GM12878 (cell line): ENCODE results near the gene COPRS.

Source experiments
- EGR1 ChIP-seq, 2 experiments: IDR thresholded peaks; 1 replicate in 1 of 2; 2 replicates in 1 of 2; pipeline ENCODE4 v1.6.1; 2011 to 2012; ENCODE audit warnings: low read depth in 2 of 2, low read length in 2 of 2, borderline replicate concordance in 1 of 2, mild to moderate bottlenecking in 1 of 2, moderate library complexity in 1 of 2
- POLR2A ChIP-seq: IDR thresholded peaks from 2 replicates; pipeline ENCODE4 v1.6.1; 2011; ENCODE audit warnings: low read depth, mild to moderate bottlenecking, low read length
- SMC3 ChIP-seq: IDR thresholded peaks from 2 replicates; pipeline ENCODE4 v1.6.1; 2011; ENCODE audit warnings: low read length, improper control_type of control experiment, borderline replicate concordance
- TF ChIP-seq, protein P1 (sequence below): IDR thresholded peaks from 2 replicates; pipeline ENCODE4 v1.6.1; 2012; ENCODE audit warnings: low read depth, low read length, improper control_type of control experiment
- TF ChIP-seq, protein P2 (sequence below), 3 experiments: IDR thresholded peaks in 2 of 3; conservative IDR thresholded peaks in 1 of 3; 2 replicates each; pipeline ENCODE4 v1.5.1; 2011; ENCODE audit warnings: low read depth in 3 of 3, low read length in 3 of 3, mild to moderate bottlenecking in 3 of 3, control low read depth in 2 of 3, moderate library complexity in 2 of 3, inconsistent platforms in 1 of 3, mixed read lengths in 1 of 3; ENCODE audit not compliant: control insufficient read depth in 2 of 3, insufficient read depth in 1 of 3; ENCODE audit errors: extremely low read depth in 1 of 3

DNA sequence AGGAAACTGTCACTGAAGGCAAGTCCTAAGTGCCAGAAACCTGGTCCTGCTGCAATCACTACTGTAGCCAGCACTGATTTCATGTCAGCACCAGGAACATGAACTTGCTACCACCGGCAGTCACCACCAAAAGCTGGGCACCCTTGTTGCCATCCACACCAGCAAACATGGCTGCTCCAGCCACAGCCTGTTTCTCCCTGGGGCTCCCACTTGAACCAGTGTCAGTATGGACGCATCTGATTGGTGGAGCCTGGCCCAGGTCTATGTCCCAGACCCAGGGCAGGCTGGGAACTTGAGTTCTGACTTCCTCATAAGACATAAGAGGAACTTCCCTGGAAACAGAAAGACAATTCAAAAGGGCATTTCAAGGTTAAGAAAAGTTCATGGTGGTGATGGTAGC lies 56.5 kb downstream of the COPRS start:
- TF ChIP-seq EGR1 (IDR thresholded peaks at IDR 0.05; ENCODE audit: borderline replicate concordance in 1 of 2, low read depth in 2 of 2, low read length in 2 of 2) = no peak
- TF ChIP-seq, protein P1, sequence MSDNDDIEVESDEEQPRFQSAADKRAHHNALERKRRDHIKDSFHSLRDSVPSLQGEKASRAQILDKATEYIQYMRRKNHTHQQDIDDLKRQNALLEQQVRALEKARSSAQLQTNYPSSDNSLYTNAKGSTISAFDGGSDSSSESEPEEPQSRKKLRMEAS = no peak
- TF ChIP-seq, protein P2, sequence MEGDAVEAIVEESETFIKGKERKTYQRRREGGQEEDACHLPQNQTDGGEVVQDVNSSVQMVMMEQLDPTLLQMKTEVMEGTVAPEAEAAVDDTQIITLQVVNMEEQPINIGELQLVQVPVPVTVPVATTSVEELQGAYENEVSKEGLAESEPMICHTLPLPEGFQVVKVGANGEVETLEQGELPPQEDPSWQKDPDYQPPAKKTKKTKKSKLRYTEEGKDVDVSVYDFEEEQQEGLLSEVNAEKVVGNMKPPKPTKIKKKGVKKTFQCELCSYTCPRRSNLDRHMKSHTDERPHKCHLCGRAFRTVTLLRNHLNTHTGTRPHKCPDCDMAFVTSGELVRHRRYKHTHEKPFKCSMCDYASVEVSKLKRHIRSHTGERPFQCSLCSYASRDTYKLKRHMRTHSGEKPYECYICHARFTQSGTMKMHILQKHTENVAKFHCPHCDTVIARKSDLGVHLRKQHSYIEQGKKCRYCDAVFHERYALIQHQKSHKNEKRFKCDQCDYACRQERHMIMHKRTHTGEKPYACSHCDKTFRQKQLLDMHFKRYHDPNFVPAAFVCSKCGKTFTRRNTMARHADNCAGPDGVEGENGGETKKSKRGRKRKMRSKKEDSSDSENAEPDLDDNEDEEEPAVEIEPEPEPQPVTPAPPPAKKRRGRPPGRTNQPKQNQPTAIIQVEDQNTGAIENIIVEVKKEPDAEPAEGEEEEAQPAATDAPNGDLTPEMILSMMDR (IDR thresholded peaks at IDR 0.05 in 2 of 3, conservative IDR thresholded peaks at IDR 0.05 in 1 of 3; ENCODE audit: control insufficient read depth in 2 of 3, extremely low read depth in 1 of 3, insufficient read depth in 1 of 3, low read depth in 3 of 3, low read length in 3 of 3) = no peak
- TF ChIP-seq SMC3 = no peak
- TF ChIP-seq POLR2A = no peak
